BE2C (cell line): ENCODE data around the gene KCND3.
"Not testable (repeated sequence)": the region's sequence is repeated elsewhere in the genome, so short reads cannot be mapped to it uniquely, and the experiment has no call there.

Experiments used
- DNase-seq: peaks from one replicate; pipeline ENCODE4 v3.0.0-alpha.2; 2020
- H3K27me3 ChIP-seq: fragments of 250-450 bp; sonication (Bioruptor Pico); 2 replicates; pipeline ENCODE4 v1.5.1; 2020; ENCODE audit warnings: mild to moderate bottlenecking
- H3K36me3 ChIP-seq: fragments of 250-450 bp; sonication (Bioruptor Pico); 2 replicates; pipeline ENCODE4 v1.5.1; 2020; ENCODE audit warnings: mild to moderate bottlenecking
- H3K4me1 ChIP-seq: fragments of 250-450 bp; sonication (Bioruptor Pico); 2 replicates; pipeline ENCODE4 v1.5.1; 2020
- H3K4me3 ChIP-seq: 2 replicates; pipeline ENCODE4 v1.5.1; 2011; ENCODE audit warnings: low read depth, low read length
- H3K9me3 ChIP-seq: fragments of 250-450 bp; sonication (Bioruptor Pico); 2 replicates; pipeline ENCODE4 v1.5.1; 2020
- TF ChIP-seq, protein P1 (sequence below): IDR thresholded peaks from 2 replicates; pipeline ENCODE4 v1.5.1; 2012; ENCODE audit warnings: mild to moderate bottlenecking, low read depth, low read length

The KCND3 gene

DNA sequence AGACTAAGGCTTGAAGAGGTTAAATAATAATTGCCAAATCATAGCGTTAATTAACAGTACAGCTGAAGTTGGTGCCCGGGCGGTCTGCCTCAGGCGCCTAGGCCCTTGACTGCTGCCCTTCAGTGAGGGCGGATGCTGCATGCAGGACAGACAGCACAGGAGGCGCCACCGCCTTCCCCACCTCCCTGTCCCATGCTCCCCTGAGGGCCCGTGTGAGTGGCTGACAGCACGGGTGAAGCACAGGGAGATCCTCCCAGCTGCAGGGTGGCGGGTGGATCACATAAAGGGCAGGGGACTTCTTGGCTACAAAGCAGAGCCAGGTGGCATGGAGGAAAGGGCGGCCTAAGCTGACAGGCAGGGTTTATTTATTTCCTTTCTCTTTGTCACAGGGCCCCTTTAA, 184.7 kb downstream of the KCND3 start:
- no peaks in the 10 kb centered on the region for H3K27me3 ChIP-seq
- TF ChIP-seq, protein P1, sequence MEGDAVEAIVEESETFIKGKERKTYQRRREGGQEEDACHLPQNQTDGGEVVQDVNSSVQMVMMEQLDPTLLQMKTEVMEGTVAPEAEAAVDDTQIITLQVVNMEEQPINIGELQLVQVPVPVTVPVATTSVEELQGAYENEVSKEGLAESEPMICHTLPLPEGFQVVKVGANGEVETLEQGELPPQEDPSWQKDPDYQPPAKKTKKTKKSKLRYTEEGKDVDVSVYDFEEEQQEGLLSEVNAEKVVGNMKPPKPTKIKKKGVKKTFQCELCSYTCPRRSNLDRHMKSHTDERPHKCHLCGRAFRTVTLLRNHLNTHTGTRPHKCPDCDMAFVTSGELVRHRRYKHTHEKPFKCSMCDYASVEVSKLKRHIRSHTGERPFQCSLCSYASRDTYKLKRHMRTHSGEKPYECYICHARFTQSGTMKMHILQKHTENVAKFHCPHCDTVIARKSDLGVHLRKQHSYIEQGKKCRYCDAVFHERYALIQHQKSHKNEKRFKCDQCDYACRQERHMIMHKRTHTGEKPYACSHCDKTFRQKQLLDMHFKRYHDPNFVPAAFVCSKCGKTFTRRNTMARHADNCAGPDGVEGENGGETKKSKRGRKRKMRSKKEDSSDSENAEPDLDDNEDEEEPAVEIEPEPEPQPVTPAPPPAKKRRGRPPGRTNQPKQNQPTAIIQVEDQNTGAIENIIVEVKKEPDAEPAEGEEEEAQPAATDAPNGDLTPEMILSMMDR = no peak
- H3K9me3 ChIP-seq = peaks cover 5% of the 10 kb centered on the region; the same call in 1 of the 2 replicates
- H3K4me1 ChIP-seq = no peaks in the 10 kb centered on the region
- H3K36me3 ChIP-seq = no peaks in the 10 kb centered on the region
- no peak for DNase-seq
- H3K4me3 ChIP-seq = no peak overlapping the region

DNA sequence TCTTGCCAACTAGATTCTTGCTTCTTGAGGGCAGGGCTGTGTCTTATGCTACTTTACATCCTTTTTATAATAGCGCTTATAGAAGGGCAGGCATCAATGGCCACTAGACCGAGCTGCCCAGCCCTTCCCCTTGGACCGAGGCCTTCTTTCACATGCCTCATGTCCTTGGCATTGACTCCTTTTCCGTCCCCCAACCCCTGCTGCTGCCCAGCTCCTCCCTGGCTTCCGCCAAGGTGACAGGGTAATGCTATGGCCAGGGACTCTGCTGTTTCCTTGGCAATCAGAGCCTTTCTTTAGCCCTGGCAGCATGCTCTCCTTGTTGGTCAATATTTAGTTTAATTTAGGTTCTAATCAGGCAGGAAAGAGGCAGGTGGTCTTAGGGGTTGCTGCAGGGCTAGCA, 185.5 kb downstream of the KCND3 start:
- no peak for DNase-seq
- H3K4me1 ChIP-seq = no peaks in the 10 kb centered on the region
- TF ChIP-seq, protein P1 = no peak
- no peak overlapping the region for H3K4me3 ChIP-seq
- H3K9me3 ChIP-seq = peaks cover 5% of the 10 kb centered on the region; the same call in 1 of the 2 replicates
- H3K27me3 ChIP-seq = no peaks in the 10 kb centered on the region
- no peaks in the 10 kb centered on the region for H3K36me3 ChIP-seq

DNA sequence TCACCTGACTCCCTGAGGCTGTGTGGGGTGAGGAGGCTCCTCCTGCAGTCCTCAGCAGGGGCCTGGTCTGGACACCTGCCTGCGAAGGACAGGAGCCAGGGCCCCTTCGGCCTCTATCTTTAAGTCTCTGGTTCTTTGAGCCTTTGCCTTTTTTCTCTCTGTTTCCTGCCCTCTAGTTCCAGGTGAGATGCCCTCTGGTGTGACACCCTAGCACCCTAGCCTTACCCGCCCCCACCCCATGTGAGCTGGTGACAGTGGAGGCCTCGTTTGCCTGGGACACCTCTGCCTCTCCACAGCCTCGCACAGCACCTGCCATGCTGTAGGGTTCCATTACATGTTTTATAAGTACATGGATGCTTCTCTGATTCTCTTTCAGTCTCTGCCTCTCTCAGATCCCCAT, 186.5 kb downstream of the KCND3 start:
- Histone ChIP-seq H3K36me3 (no peaks in the 10 kb centered on the region), H3K4me1 (no peaks in the 10 kb centered on the region), H3K9me3 (no peaks in the 10 kb centered on the region), H3K27me3 (no peaks in the 10 kb centered on the region), H3K4me3 (no peak overlapping the region)
- no peak for DNase-seq
- TF ChIP-seq, protein P1 = no peak

DNA sequence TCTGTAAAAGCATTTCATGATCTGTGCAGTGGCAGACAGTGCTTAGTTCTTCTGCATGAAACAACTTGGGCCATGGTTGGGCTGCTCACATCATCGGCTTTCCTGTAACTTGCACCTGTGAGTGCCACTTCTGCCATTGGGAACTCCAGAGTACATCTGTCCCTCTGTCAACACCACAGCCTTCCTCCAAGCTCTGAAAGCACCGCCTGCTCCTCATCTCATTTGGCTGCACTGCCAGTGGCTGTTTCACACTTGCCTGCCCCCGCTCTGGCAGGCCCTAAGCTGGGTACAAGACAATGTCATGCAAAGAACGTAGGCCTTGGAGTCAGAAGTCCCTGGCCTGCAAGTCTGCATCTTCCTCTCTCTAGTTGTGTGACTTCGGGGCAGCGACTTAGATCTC, 187.4 kb downstream of the KCND3 start:
- no peaks in the 10 kb centered on the region for H3K9me3 ChIP-seq
- no peak for DNase-seq
- H3K27me3 ChIP-seq = no peaks in the 10 kb centered on the region
- no peaks in the 10 kb centered on the region for H3K4me1 ChIP-seq
- TF ChIP-seq, protein P1 = no peak
- no peak overlapping the region for H3K4me3 ChIP-seq
- H3K36me3 ChIP-seq = no peaks in the 10 kb centered on the region

DNA sequence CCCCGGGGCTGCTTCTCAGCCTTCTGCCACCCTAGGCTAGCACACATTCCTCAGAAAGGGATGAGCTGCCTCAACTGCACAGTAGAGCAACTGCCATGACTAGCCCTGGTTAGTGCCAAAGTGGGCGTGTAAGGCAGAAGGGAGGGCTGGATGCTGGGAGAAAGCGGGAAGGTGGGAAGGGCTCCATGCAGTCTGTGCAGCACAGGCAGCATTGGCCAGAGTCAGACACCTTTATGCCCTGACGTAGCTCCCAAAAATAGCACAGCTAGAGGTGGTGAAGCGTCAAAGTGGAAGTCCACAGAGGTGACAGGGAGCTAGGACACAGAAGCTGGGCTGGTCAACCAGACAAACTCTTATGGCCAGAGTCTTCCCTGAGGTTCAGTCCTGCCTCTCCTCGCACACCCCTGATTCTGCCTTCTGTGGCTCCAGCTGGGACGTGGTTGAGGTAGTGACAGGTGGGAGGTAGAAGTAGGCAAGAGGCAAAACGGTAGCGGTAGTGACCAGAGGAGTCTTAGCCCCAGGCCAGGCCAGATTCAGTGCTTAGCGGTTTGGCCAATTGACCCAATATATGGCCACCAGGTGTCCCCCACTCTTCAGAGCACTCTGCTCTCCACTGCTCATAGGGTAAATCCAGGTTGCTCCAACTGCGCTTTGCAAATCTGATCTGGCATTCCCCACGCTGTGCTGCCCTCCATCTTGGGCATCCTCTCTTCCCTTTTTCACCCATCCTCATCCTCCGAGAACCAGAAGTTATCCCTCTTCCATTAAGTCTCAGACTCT, 188.2 kb downstream of the KCND3 start:
- no peak for DNase-seq

DNA sequence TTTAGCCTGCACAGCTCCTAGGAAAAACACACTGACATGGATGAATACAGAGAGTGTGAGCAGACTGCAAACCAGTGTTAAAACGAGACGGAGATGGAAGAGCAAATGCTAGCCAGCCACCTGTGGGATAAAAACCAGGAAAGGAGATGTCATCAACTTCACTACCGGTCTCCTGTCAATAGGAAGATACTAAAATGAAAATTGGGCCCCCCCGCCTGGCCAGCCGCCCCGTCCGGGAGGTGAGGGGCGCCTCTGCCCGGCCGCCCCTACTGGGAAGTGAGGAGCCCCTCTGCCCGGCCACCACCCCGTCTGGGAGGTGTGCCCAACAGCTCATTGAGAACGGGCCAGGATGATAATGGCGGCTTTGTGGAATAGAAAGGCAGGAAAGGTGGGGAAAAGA, 189.7 kb downstream of the KCND3 start:
- H3K4me1 ChIP-seq, H3K4me3 ChIP-seq, DNase-seq, H3K27me3 ChIP-seq, H3K9me3 ChIP-seq, H3K36me3 ChIP-seq: not testable (repeated sequence)

More for the DNA sequence above, 188.2 kb downstream of the KCND3 start:
- TF ChIP-seq, protein P1 = peak; percentile 21; the same call in 1 of the 2 replicates
- no peaks in the 10 kb centered on the region for H3K36me3 ChIP-seq
- H3K9me3 ChIP-seq = no peaks in the 10 kb centered on the region
- H3K4me3 ChIP-seq = no peak overlapping the region
- H3K27me3 ChIP-seq = no peaks in the 10 kb centered on the region
- H3K4me1 ChIP-seq = no peaks in the 10 kb centered on the region

DNA sequence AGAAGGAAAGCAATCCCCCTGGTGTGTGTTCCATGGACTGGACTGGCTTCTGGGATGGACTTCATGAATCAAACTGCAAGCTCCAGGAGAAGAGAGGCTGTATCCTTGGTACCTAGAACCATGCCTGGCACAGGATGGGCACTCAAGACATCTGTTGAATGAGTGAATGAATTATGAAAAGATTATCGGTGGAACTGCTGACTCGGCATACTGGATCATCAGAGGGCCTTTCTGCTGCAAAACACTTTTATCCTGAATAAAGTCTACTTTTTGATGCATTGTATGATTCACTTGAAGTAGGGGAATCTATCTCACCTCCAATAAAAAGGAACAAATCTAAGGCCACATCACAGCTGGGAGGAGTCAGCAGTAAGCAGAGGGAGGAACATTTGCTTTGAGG, 190.9 kb downstream of the KCND3 start:
- H3K9me3 ChIP-seq = no peaks in the 10 kb centered on the region
- no peak for DNase-seq
- H3K36me3 ChIP-seq = no peaks in the 10 kb centered on the region
- no peak overlapping the region for H3K4me3 ChIP-seq
- TF ChIP-seq, protein P1 = no peak
- H3K27me3 ChIP-seq = no peaks in the 10 kb centered on the region
- no peaks in the 10 kb centered on the region for H3K4me1 ChIP-seq
